Karpas-422 (cell line): ENCODE data around the gene PMVK. TPM values are rescaled to one million over a fixed set of nuclear protein-coding genes. Genes with fewer than 3 reads are reported as not detected.
A peak's percentile ranks its signal among the peaks of the same experiment; 100 is the strongest.
"Not testable (repeated sequence)": the region's sequence is repeated elsewhere in the genome, so short reads cannot be mapped to it uniquely, and the experiment has no call there.

Source experiments
- DNase-seq: peaks from one replicate; pipeline ENCODE4 v3.0.0-alpha.2; 2015
- H2AFZ ChIP-seq: fragments of 200-600 bp; sonication (generic); 2 replicates; pipeline ENCODE4 v1.6.1; 2014; ENCODE audit warnings: antibody characterized with exemption, low read length, mixed read lengths
- H3K27ac ChIP-seq: fragments of 200-600 bp; sonication (generic); 2 replicates; pipeline ENCODE4 v1.5.1; 2014; ENCODE audit warnings: mild to moderate bottlenecking, low read length, moderate library complexity
- H3K27me3 ChIP-seq: fragments of 200-600 bp; sonication (generic); 2 replicates; pipeline ENCODE4 v1.6.1; 2014; ENCODE audit warnings: low read length, mixed read lengths
- H3K36me3 ChIP-seq: fragments of 200-600 bp; sonication (generic); 2 replicates; pipeline ENCODE4 v1.6.1; 2014; ENCODE audit warnings: low read length, mixed read lengths; ENCODE audit not compliant: insufficient read depth
- H3K4me1 ChIP-seq: fragments of 200-600 bp; sonication (generic); 2 replicates; pipeline ENCODE4 v1.6.1; 2014; ENCODE audit warnings: mild to moderate bottlenecking, low read length, mixed read lengths
- H3K4me2 ChIP-seq: fragments of 200-600 bp; sonication (generic); 2 replicates; pipeline ENCODE4 v1.6.1; 2014; ENCODE audit warnings: low read length, low read depth, mild to moderate bottlenecking; ENCODE audit not compliant: poor library complexity, severe bottlenecking
- H3K4me3 ChIP-seq: fragments of 200-600 bp; sonication (generic); 2 replicates; pipeline ENCODE4 v1.5.1; 2014; ENCODE audit warnings: mild to moderate bottlenecking, antibody characterized with exemption, low read length, mixed read lengths
- H3K79me2 ChIP-seq: fragments of 200-600 bp; sonication (generic); 2 replicates; pipeline ENCODE4 v1.6.1; 2014; ENCODE audit warnings: mild to moderate bottlenecking, low read length, mixed read lengths
- H3K9ac ChIP-seq: fragments of 200-600 bp; sonication (generic); 2 replicates; pipeline ENCODE4 v1.6.0; 2014; ENCODE audit warnings: low read length
- H3K9me2 ChIP-seq: fragments of 200-600 bp; sonication (generic), shearing (Covaris generic); replicated peaks from 2 replicates; pipeline ENCODE4 v1.6.0; 2014; ENCODE audit warnings: mild to moderate bottlenecking, low read length, moderate library complexity; ENCODE audit not compliant: insufficient read depth
- H3K9me3 ChIP-seq: fragments of 300-700, 200-600 bp; sonication (generic); 2 replicates; pipeline ENCODE4 v1.6.1; 2014; ENCODE audit warnings: low read length, mixed read lengths
- H4K20me1 ChIP-seq: fragments of 200-600 bp; sonication (generic); 2 replicates; pipeline ENCODE4 v1.6.1; 2014; ENCODE audit warnings: mild to moderate bottlenecking, antibody characterized with exemption, low read length, low read depth; ENCODE audit not compliant: insufficient read depth
- total RNA-seq: library from RNA; depleted of rRNA; stranded (reverse); fragments of >200 nt; shearing (Covaris generic); gene quantifications from 2 replicates; pipeline ENCODE4 v1.2.3, GENCODE V29; 2014; ENCODE audit warnings: low replicate concordance; rRNA removed

The PMVK gene
- 11.1 and 14.1 TPM in 2 replicates for total RNA-seq

GRCh38 chr1:154936555-154937084 is at the start of gene PMVK:
Gene PMVK, minus strand, starts transcription at chr1:154936719. Its CDS starts 34 bp downstream, at chr1:154936685.
- Histone ChIP-seq H3K4me2 (peak within 1 kb of the TSS; percentile 75), H3K9ac (peak within 1 kb of the TSS; percentile 82), H3K27me3 (no peaks in the 10 kb centered on the region), H2AFZ (peak within 1 kb of the TSS; percentile 52; the same call in 1 of the 2 replicates), H4K20me1 (no peaks in the 10 kb centered on the region), H3K9me3 (no peaks in the 10 kb centered on the region), H3K27ac (peak within 1 kb of the TSS; percentile 89), H3K4me3 (peak within 1 kb of the TSS; percentile 87), H3K4me1 (peaks cover 53% of the 10 kb centered on the region), H3K79me2 (peaks cover 31% of the 10 kb centered on the region), H3K9me2 (no peaks in the 10 kb centered on the region), H3K36me3 (no peaks in the 10 kb centered on the region)
- DNase-seq: peak; percentile 98

DNA sequence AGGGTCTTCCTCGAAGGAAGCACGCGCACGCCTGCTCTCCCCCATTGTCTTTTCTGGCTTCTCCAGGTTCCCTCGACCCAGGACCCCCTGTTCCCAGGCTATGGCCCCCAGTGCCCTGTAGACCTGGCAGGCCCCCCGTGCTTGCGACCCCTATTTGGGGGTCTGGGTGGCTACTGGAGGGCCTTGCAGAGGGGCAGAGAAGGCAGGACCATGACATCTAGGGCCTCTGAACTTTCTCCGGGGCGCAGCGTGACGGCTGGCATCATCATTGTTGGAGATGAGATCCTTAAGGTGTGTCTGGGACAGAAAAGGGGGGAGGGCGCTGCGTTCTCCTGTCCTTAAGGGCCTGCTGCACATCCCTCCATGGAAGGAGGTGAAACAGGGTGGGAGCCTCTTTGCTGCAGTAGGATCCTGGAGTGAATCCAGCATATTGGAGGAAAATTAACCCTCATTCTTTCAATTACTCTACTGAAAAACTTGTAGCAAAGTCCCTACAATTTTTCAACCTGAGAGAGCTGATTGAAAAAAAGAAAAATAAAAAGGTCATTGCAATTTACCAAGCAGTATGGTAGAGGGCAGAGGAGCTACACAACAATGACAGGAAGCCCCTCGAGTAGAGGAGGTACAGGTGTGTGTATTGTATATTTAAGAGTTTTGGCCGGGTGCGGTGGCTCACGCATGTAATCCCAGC is 47.4 kb upstream of the PMVK start:
- Histone ChIP-seq H4K20me1 (no peaks in the 10 kb centered on the region), H3K36me3 (peaks cover 21% of the 10 kb centered on the region), H2AFZ (no peak overlapping the region), H3K4me1 (peaks cover 17% of the 10 kb centered on the region), H3K9me2 (no peaks in the 10 kb centered on the region), H3K4me2 (peak overlapping the region; percentile 86), H3K9me3 (no peaks in the 10 kb centered on the region), H3K4me3 (peak overlapping the region; percentile 92), H3K27me3 (no peaks in the 10 kb centered on the region), H3K9ac (peak overlapping the region; percentile 91), H3K79me2 (peaks cover 23% of the 10 kb centered on the region), H3K27ac (peak overlapping the region; percentile 64; the same call in 1 of the 2 replicates)
- DNase-seq: no peak

- DNase-seq: peak; percentile 99
- Histone ChIP-seq H3K9me3 (no peaks in the 10 kb centered on the region), H3K79me2 (peaks cover 27% of the 10 kb centered on the region), H4K20me1 (no peaks in the 10 kb centered on the region), H3K36me3 (peaks cover 20% of the 10 kb centered on the region), H3K9ac (peak within 1 kb of the TSS; percentile 91), H3K9me2 (no peaks in the 10 kb centered on the region), H3K4me3 (peak within 1 kb of the TSS; percentile 92), H2AFZ (peak within 1 kb of the TSS; percentile 50; the same call in 1 of the 2 replicates), H3K4me2 (peak within 1 kb of the TSS; percentile 86), H3K4me1 (peaks cover 17% of the 10 kb centered on the region), H3K27ac (peak within 1 kb of the TSS; percentile 67), H3K27me3 (no peaks in the 10 kb centered on the region)
Observed at GRCh38 chr1:154982897-154983648, 46.6 kb upstream of the PMVK start, which contains the start of gene FLAD1. Gene FLAD1, plus strand, starts transcription at chr1:154983344. Its CDS starts 351 bp downstream, at chr1:154983695.

DNA sequence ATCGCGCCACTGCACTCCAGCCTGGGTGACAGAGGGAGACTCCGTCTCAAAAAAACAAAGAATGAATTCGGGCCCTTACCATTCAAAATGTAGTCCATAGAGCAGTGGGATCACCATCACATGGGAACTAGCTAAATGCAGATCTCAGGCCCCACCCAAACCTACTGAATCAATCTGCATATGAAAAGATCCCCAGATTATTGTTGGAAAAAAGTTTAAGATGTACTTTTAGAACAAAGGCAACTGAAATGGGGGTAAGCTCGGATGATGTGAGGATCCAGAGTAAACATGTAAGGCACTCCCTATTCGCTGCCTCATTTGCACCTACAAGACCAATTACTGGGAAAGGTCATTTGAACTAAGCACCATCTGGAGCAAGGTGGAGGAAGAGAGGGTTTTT is 45.8 kb upstream of the PMVK start:
- Histone ChIP-seq H3K9ac (peak overlapping the region; percentile 62), H3K4me2 (peak overlapping the region; percentile 86), H3K27me3 (no peaks in the 10 kb centered on the region), H3K9me2 (no peaks in the 10 kb centered on the region), H3K4me1 (peaks cover 21% of the 10 kb centered on the region), H3K27ac (peak overlapping the region; percentile 67), H3K9me3 (no peaks in the 10 kb centered on the region), H3K36me3 (peaks cover 20% of the 10 kb centered on the region), H3K79me2 (peaks cover 33% of the 10 kb centered on the region), H4K20me1 (no peaks in the 10 kb centered on the region), H2AFZ (no peak overlapping the region), H3K4me3 (peak overlapping the region; percentile 92)
- DNase-seq: no peak

GRCh38 chr1:154978360-154978759 is 41.8 kb upstream of the PMVK start:
- DNase-seq: no peak
- Histone ChIP-seq H3K9ac (no peak overlapping the region), H3K4me2 (no peak overlapping the region), H3K27me3 (no peaks in the 10 kb centered on the region), H3K36me3 (peaks cover 26% of the 10 kb centered on the region), H3K9me3 (no peaks in the 10 kb centered on the region), H3K9me2 (no peaks in the 10 kb centered on the region), H3K4me3 (no peak overlapping the region), H4K20me1 (no peaks in the 10 kb centered on the region), H3K4me1 (peaks cover 29% of the 10 kb centered on the region), H2AFZ (no peak overlapping the region), H3K27ac (peak overlapping the region; percentile 94; the same call in 1 of the 2 replicates), H3K79me2 (peaks cover 44% of the 10 kb centered on the region)

DNA sequence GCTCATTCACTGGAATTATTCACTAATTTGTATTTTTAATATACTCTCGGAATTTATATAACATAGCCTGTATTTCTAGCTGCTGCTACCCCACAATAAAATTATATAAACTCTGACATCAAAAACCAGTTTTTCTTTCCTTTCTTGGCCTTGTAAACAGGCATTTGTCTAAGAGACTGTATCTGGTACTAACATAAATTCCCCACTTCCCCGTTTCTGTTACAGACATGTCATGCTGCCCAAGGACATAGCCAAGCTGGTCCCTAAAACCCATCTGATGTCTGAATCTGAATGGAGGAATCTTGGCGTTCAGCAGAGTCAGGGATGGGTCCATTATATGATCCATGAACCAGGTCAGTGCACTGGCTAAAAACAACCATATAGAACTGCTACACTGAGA is 41.2 kb upstream of the PMVK start:
- H3K9ac ChIP-seq, H3K27me3 ChIP-seq, H4K20me1 ChIP-seq, H3K9me3 ChIP-seq, H3K9me2 ChIP-seq, H2AFZ ChIP-seq, H3K4me3 ChIP-seq, DNase-seq: not testable (repeated sequence)
- peak overlapping the region; percentile 23 for H3K4me2 ChIP-seq
- peaks cover 33% of the 10 kb centered on the region for H3K4me1 ChIP-seq
- H3K36me3 ChIP-seq: peaks cover 26% of the 10 kb centered on the region
- peaks cover 46% of the 10 kb centered on the region for H3K79me2 ChIP-seq
- peak overlapping the region; percentile 94 for H3K27ac ChIP-seq

GRCh38 chr1:154975409-154976059 is 39.0 kb upstream of the PMVK start:
- Histone ChIP-seq H2AFZ (no peak overlapping the region), H3K79me2 (peaks cover 62% of the 10 kb centered on the region)

More at GRCh38 chr1:154975409-154976059, 39.0 kb upstream of the PMVK start:
- peak overlapping the region; percentile 79 for H3K9ac ChIP-seq
- peaks cover 42% of the 10 kb centered on the region for H3K4me1 ChIP-seq
- H3K9me2 ChIP-seq: no peaks in the 10 kb centered on the region
- H3K27me3 ChIP-seq: no peaks in the 10 kb centered on the region
- DNase-seq: peak; percentile 76
- H4K20me1 ChIP-seq: no peaks in the 10 kb centered on the region
- H3K9me3 ChIP-seq: no peaks in the 10 kb centered on the region
- H3K4me3 ChIP-seq: peak overlapping the region; percentile 73
- peak overlapping the region; percentile 94 for H3K27ac ChIP-seq
- peaks cover 26% of the 10 kb centered on the region for H3K36me3 ChIP-seq
- H3K4me2 ChIP-seq: peak overlapping the region; percentile 79
